DMS153 treated with DMSO at 0.1 percent for 48 hours (cell line): ENCODE measurements around the gene TFF3.
A peak's percentile ranks its signal among the peaks of the same experiment; 100 is the strongest.

ENCODE experiments used
- DNase-seq: peaks from one replicate; lab custom pipeline; 2025; ENCODE audit not compliant: unreplicated experiment; lab: John Stamatoyannopoulos, UW

TFF3 gene

GRCh38 chr21:42272109-42272962 lies 42.9 kb downstream of the TFF3 start:
- DNase-seq: no peak

- no peak for DNase-seq
These were observed 44.1 kb downstream of the TFF3 start for GRCh38 chr21:42271065-42271464.

GRCh38 chr21:42269386-42269785 lies 45.8 kb downstream of the TFF3 start:
- DNase-seq: peak; percentile 45

GRCh38 chr21:42266971-42267556 lies 48.1 kb downstream of the TFF3 start:
- DNase-seq: no peak

GRCh38 chr21:42265231-42265812 lies 49.9 kb downstream of the TFF3 start:
- DNase-seq: no peak

GRCh38 chr21:42264245-42265195 lies 50.7 kb downstream of the TFF3 start:
- DNase-seq: no peak

- no peak for DNase-seq
These were observed 51.5 kb downstream of the TFF3 start for GRCh38 chr21:42263591-42264131.

GRCh38 chr21:42262831-42263231 lies 52.4 kb downstream of the TFF3 start:
- peak; percentile 26 for DNase-seq

- no peak for DNase-seq
These were observed 53.4 kb downstream of the TFF3 start for GRCh38 chr21:42261829-42262200.
